ENCODE results near the gene KSR2.
"Not testable (repeated sequence)": the region's sequence is repeated elsewhere in the genome, so short reads cannot be mapped to it uniquely, and the experiment has no call there.

Gene KSR2

GRCh38 chr12:117818400-117818799, 150.4 kb downstream of the KSR2 start:
- no peak for DNase-seq

DNA sequence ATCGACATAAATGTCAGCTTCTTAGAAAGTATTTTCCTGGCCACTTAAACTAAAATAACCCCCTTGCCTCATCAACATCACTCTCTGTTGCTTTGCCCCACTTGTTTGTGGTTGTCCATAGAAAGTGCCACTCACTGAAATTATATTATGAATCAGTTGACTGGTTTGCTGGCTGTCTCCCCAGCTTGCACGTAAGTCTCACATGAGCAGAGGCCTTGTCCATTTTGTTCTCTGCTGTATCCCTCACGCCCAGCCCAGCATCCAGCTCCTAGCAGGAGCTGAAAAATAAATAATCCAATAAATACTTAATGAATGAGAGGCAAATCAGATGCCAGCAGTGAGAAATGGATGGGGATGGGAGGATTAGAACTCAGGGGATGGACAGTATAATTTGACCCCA, 159.3 kb downstream of the KSR2 start:
- no peak for DNase-seq

GRCh38 chr12:117807946-117808345, 160.8 kb downstream of the KSR2 start:
- no peak for DNase-seq

- no peak for DNase-seq
Observed at GRCh38 chr12:117807355-117807754, 161.4 kb downstream of the KSR2 start.

GRCh38 chr12:117805865-117806264, 162.9 kb downstream of the KSR2 start:
- no peak for DNase-seq

DNA sequence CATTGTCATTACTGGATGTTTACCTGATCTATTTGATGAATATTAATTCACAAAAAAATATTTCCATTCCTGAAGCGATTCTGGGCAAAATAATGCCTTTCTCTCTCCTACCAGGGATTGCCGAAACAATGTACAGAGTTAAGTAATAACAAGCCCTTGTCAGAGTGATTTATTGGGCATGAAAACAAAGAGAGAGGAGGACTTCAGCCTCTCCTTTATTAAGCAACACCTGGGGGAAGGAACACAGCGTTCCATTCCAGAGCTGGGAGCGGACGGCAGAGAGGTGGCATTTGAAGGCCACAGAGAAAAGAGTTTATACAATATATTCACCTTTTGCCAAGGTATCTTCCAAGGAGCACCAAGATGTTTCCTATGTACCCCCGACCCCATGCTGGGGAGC, 165.8 kb downstream of the KSR2 start:
- DNase-seq, result no peak

GRCh38 chr12:117800711-117801110, 168.1 kb downstream of the KSR2 start:
- DNase-seq, result not testable (repeated sequence)

DNA sequence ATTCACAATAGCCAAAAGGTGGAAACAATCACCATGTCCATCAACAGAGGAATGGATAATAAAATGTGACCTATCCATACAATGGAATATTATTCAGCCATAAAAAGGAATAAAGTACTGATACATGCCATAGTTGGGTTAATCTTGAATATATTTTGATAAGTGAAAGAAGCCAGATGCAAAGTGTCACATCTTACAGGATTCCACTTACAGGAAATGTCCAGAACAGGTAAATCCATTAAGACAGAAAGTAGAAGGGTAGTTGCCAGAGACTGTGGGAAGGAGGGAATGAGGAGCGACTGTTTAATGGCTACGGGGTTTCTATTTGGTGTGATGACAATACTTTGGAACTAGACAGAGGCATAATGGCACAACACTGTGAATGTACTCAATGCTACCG, 171.6 kb downstream of the KSR2 start:
- DNase-seq, result no peak

DNA sequence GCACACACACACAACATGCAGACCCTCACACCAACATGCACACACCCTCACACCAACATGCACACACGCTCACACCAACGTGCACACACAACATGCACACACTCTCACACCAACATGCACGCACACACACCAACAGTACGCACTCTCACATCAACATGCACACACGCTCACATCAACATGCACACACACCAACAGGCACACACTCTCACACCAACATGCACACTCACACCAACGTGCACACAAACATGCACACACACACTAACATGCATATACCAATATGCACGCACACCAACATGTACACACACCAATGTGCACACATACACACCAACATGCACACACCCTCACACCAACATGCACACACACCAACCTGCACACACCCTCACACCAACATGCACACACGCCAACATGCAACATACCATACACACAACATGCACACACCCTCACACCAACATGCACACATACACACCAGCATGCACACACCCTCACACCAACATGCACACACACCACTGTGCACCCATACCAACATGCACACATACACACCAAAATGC, 175.8 kb downstream of the KSR2 start:
- DNase-seq, result no peak

DNA sequence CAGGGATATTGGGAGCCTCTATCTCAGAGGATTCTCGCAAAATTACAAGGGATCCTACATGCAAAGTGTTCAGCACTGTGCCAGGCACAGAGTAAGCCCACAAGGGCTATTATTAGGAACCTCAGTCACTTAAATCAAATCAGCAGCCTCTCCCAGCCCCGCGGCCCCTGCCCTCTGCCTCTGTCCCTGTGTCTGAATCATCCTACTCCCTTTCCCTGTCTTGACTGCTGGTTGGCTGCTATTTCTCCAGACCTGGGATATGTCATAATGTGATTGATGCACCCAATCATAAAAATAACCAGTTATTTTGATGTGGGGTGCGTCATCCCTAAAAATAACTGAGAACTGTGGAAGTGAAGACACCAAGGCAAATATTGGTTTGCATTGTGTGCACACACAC, 176.3 kb downstream of the KSR2 start:
- DNase-seq, result no peak

DNA sequence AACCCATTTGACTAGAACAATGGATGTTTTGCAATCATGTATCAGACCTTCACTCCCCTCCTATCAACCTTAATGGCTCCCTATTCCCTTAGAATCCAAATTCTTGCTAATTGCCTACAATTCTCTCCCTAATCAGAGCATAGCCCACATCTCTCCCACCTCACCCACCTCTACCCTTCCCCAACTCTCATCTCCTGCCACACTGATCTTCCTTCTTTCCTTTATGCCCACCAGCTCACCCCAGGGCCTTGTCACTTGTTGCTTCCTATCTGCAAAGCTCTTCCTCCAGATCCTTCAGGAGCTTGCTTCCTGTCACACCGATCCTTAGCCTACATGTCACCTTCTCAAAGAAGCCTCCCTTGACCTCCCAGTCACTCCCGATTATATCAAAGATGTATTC, 177.8 kb downstream of the KSR2 start:
- DNase-seq, result no peak

DNA sequence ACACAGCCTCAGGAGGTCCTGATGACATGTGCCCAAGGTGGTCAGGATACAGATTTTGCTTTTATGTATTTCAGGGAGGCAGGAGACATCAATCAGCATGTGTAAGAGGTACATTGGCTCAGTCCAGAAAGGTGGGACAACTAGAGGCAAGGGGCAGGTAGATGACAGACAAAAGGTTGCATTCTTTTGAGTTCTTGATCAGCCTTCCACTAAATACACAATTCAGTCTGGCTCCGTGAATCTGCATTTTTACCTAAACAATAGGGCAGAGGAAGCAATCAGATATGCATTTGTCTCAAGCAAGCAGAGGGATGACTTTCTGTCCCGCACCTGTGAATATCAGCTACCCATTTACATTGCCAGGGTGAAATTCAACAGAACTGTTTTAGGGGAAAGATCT, 178.6 kb downstream of the KSR2 start:
- no peak for DNase-seq

- no peak for DNase-seq
Observed at GRCh38 chr12:117789195-117789912, 179.4 kb downstream of the KSR2 start.

DNA sequence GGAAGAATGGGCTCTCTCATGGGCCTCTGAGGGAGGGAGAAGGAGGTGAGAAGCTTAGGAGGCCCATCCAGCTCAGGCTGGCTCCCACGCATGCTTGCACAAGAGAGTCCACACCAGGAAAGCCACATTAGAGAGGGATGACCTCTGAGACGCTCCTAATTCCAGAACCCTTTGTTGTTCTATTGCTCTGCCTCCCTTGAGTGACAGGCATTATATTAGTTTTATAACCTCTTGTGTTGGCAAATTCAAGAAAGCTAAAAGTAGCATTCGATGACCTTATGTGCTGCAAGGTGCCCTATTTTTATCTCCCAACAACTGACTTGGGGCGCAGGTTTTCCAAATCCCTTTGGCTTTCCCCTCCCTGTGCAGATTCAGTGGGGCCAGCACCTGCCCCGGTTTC, 190.1 kb downstream of the KSR2 start:
- no peak for DNase-seq

- no peak for DNase-seq
Observed at GRCh38 chr12:117774941-117775775, 193.6 kb downstream of the KSR2 start.

- DNase-seq, result no peak
Observed at GRCh38 chr12:117768860-117769259, 199.9 kb downstream of the KSR2 start.

- DNase-seq, result no peak
Observed at GRCh38 chr12:117766008-117766407, 202.8 kb downstream of the KSR2 start.

GRCh38 chr12:117762143-117762542, 206.6 kb downstream of the KSR2 start:
- DNase-seq, result no peak

- DNase-seq, result no peak
Observed at GRCh38 chr12:117761528-117762100, 207.2 kb downstream of the KSR2 start.

DNA sequence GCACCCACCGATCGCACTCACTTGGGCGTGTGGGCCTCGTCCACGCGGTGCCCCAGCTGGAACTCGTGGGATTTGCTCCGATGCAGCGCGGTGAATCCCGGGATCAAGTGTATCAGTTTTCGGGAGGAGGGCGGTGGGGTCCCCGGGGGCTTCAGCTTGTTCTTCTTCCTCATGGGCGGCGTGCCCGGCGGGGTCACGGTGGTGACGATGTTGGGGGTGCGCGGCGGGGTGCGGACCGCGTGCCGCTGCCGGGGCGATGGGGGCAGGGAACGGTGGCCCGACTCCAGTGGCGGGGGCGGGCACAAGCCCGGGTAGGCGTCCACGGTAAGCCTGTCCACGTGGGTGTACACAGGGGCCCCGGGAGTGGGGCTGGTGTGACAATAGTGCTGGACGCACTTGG, 207.8 kb downstream of the KSR2 start:
- DNase-seq, result no peak

GRCh38 chr12:117750657-117751056, 218.1 kb downstream of the KSR2 start:
- DNase-seq, result no peak

DNA sequence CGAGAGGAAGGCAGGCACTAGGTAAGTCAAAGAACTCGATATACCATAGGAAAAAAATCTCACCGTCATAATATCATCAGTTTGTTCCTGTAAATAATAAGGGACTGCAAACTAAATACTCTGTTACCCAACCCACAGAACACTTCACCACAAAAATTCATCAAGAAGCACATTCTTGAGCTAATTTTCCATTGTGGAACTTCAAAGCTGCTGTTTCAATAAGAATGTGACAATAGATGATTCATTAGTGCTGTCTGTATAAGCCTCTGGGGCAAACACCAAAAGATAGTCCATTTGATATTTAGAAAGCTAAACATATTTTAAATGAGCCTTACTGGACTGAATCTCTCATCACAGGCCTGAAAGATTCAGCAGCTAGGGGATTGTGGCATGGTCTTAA, 219.4 kb downstream of the KSR2 start:
- DNase-seq, result no peak

GRCh38 chr12:117746358-117746757, 222.4 kb downstream of the KSR2 start:
- DNase-seq, result not testable (repeated sequence)

- DNase-seq, result no peak
Observed at GRCh38 chr12:117744418-117744817, 224.4 kb downstream of the KSR2 start.

Measured in GDM1 (cell line).